ENCODE results near the gene PSMD8. TPM values are rescaled to one million over a fixed set of nuclear protein-coding genes. Genes with fewer than 3 reads are reported as not detected.

PSMD8 gene
- total and polyA plus RNA-seq, 2 of the 8 experiments (the other 6 are each of a cell fraction or from before 2014, with no cell fraction given), result 170 to 486 TPM

- Histone ChIP-seq H4K8ac (ENCODE audit: extremely low read depth, insufficient read depth, low read length) (no peak overlapping the region), H3K36me3 (ENCODE audit: control insufficient read depth in 2 of 4, insufficient read depth in 4 of 4, low read length in 3 of 4) (no peaks in the 10 kb centered on the region), H3K56ac (replicated peaks; ENCODE audit: insufficient read length, low read depth, low read length) (no peak overlapping the region), H4K5ac (ENCODE audit: insufficient read length, low read depth, low read length) (no peak overlapping the region), H3K79me1 (ENCODE audit: low read depth, low read length) (no peaks in the 10 kb centered on the region; the same call in 1 of the 2 replicates), H3K23ac (ENCODE audit: insufficient read length) (no peak overlapping the region), H2AK5ac (ENCODE audit: low read depth, low read length) (no peak overlapping the region), H3K18ac (ENCODE audit: extremely low read depth, low read length) (no peak overlapping the region), H3K9me3 (ENCODE audit: insufficient read depth in 2 of 2, low read depth in 1 of 2, low read length in 1 of 2) (no peaks in the 10 kb centered on the region), H3K27ac (ENCODE audit: low read depth, low read length) (no peak overlapping the region), H2BK120ac (replicated peaks; ENCODE audit: low read depth, low read length) (no peak overlapping the region), H3K9ac (replicated peaks in 1 of 4; ENCODE audit: extremely low read depth in 1 of 4, low read depth in 3 of 4, low read length in 3 of 4) (no peak overlapping the region), H2BK15ac (ENCODE audit: low read length) (no peak overlapping the region), H2BK12ac (ENCODE audit: low read depth, low read length) (no peak overlapping the region), H3K4ac (replicated peaks; ENCODE audit: insufficient read length, low read depth, low read length) (no peak overlapping the region), H3K27me3 (replicated peaks in 1 of 4; ENCODE audit: control insufficient read depth in 3 of 4, extremely low read depth in 1 of 4, insufficient read depth in 3 of 4, low read length in 3 of 4) (peaks cover 0 to 4% (median 1%) of the 10 kb centered on the region in 4 experiments; a peak in 3 of 7 replicates), H2AFZ (ENCODE audit: low read length) (no peak overlapping the region), H4K20me1 (replicated peaks in 1 of 2; ENCODE audit: control insufficient read depth in 1 of 2, insufficient read depth in 2 of 2, low read length in 2 of 2) (no peaks in the 10 kb centered on the region), H3K4me3 (ENCODE audit: extremely low read depth in 1 of 4, insufficient read depth in 2 of 4, low read depth in 3 of 4, low read length in 4 of 4) (no peak overlapping the region), H3K23me2 (ENCODE audit: low read depth, low read length) (peaks cover 6% of the 10 kb centered on the region), H3K4me2 (ENCODE audit: insufficient read depth in 1 of 2, low read depth in 2 of 2, low read length in 2 of 2) (no peak overlapping the region), H2BK5ac (ENCODE audit: low read depth, low read length) (no peak overlapping the region), H2BK20ac (ENCODE audit: low read length) (no peak overlapping the region), H3K4me1 (replicated peaks in 1 of 4; ENCODE audit: control insufficient read depth in 3 of 4, insufficient read depth in 4 of 4, low read length in 3 of 4) (peaks cover 0 to 10% (median 8%) of the 10 kb centered on the region in 4 experiments; a peak in 5 of 7 replicates), H3K79me2 (ENCODE audit: control insufficient read depth in 1 of 2, insufficient read depth in 2 of 2, low read length in 2 of 2) (no peaks in the 10 kb centered on the region), H4K91ac (replicated peaks; ENCODE audit: insufficient read length, low read length) (no peak overlapping the region), H3K14ac (ENCODE audit: insufficient read length) (no peak overlapping the region)
- TF ChIP-seq POLR2AphosphoS5 (IDR thresholded peaks at IDR 0.05; ENCODE audit: low read depth, low read length), result no peak
- TF ChIP-seq BCL11A (IDR thresholded peaks at IDR 0.05; ENCODE audit: low read depth in 2 of 2, low read length in 2 of 2), result no peak
- 0 out of 2 replicates have a peak, but pooled peaks have one; percentile 55 for TF ChIP-seq KDM1A (IDR thresholded peaks at IDR 0.05; ENCODE audit: borderline replicate concordance, low read length)
- no peak for DNase-seq (ENCODE audit: low read depth in 1 of 2, low spot score in 2 of 2)
- ChIA-PET CTCF (ENCODE audit: partially characterized antibody) (interaction anchor here (0.6 to 5.7 kb wide), 6 partner anchors 9 to 27 kb away, joined by 3 to 32 read pairs (median 4); partner anchors contain the start of genes FAM98C and RASGRP4), POLR2A (ENCODE audit: partially characterized antibody) (interaction anchor here (1.0 to 1.8 kb wide), 4 partner anchors 11 to 191 kb away, joined by 3 to 4 read pairs (median 3); no protein-coding TSS in a partner anchor)
- no peak for FAIRE-seq
- 91% methylated on average over 5 of the region's 6 CpGs; no CpG with 5 or more reads in 1 of the 2 experiments for WGBS, 2 experiments (ENCODE audit: extremely low coverage in 1 of 2, insufficient coverage in 1 of 2, insufficient read length in 1 of 2, insufficient replicate concordance in 2 of 2, low coverage in 1 of 2, low lambda C conversion rate in 2 of 2, missing lambda C conversion rate in 1 of 2)
Observed at GRCh38 chr19:38413416-38413815, 39.0 kb downstream of the PSMD8 start.

Data from H1 (cell line).